Peyer's patch (tissue), 4 donors: ENCODE data around the gene FAT1.

Source experiments
- CTCF ChIP-seq, 6 experiments: fragments of 450-650 bp in 4 of 6; fragments of 200-600 bp in 2 of 6; sonication (generic) in 1 of 6; IDR thresholded peaks; one replicate each; pipeline ENCODE4 v1.5.1; 2017 to 2019; ENCODE audit warnings: antibody characterized with exemption in 6 of 6, mild to moderate bottlenecking in 3 of 6, moderate library complexity in 1 of 6
- POLR2A ChIP-seq, 2 donors: fragments of 450-650 bp; IDR thresholded peaks; one replicate each; pipeline ENCODE4 v1.5.1; 2017; ENCODE audit warnings: antibody characterized with exemption in 2 of 2, mild to moderate bottlenecking in 2 of 2, moderate library complexity in 2 of 2

DNA sequence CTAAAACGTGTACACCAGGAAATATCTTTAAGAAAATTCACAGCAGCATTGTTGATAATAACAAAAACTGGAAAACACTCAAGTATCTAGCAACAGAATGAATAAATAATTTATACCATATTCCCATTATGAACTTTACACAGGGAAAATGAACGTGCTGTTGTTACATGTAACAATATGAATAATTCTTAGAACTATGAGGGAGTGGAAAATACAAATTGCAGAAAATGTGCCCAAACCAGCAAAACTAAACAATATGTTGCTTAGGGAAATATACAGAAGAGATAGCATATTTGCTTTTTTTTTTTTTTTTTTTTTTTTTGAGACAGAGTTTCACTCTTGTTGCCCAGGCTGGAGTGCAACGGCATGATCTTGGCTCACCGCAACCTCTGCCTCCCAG lies 14.8 kb upstream of the FAT1 start:
- TF ChIP-seq CTCF (IDR thresholded peaks at IDR 0.05) = no peak
- no peak for TF ChIP-seq POLR2A (IDR thresholded peaks at IDR 0.05)
